Measurements from ENCODE around the gene G3BP2.

G3BP2 gene

DNA sequence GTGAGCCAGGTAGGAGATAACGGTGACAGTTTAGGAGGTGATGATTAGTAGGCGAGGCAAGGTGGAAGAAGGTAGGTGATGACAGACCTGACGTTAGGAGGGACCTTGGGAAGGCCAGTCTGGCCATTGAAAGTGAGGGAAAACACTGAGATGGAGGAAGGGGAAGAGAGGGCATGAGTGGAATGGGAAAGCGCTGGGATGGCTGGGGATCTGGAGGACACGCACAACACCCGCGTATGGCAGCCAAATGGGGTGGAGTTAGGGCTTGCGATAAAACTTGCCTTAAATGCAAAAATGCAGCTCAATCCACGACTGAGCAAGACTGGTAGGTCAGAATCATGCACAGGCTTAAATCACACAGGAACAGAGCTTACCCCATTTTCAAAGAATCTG is 42.3 kb downstream of the G3BP2 start:
- H3K4me3 ChIP-seq (ENCODE audit: low read depth, low read length): no peak overlapping the region
- DNase-seq (ENCODE audit: low read depth): no peak
- TF ChIP-seq, protein P1, sequence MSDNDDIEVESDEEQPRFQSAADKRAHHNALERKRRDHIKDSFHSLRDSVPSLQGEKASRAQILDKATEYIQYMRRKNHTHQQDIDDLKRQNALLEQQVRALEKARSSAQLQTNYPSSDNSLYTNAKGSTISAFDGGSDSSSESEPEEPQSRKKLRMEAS (IDR thresholded peaks at IDR 0.05; ENCODE audit: low read depth, low read length): no peak
- TF ChIP-seq, protein P2, sequence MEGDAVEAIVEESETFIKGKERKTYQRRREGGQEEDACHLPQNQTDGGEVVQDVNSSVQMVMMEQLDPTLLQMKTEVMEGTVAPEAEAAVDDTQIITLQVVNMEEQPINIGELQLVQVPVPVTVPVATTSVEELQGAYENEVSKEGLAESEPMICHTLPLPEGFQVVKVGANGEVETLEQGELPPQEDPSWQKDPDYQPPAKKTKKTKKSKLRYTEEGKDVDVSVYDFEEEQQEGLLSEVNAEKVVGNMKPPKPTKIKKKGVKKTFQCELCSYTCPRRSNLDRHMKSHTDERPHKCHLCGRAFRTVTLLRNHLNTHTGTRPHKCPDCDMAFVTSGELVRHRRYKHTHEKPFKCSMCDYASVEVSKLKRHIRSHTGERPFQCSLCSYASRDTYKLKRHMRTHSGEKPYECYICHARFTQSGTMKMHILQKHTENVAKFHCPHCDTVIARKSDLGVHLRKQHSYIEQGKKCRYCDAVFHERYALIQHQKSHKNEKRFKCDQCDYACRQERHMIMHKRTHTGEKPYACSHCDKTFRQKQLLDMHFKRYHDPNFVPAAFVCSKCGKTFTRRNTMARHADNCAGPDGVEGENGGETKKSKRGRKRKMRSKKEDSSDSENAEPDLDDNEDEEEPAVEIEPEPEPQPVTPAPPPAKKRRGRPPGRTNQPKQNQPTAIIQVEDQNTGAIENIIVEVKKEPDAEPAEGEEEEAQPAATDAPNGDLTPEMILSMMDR (IDR thresholded peaks at IDR 0.05; ENCODE audit: low read depth, low read length): no peak
- TF ChIP-seq POLR2A (IDR thresholded peaks at IDR 0.05; ENCODE audit: extremely low read depth, insufficient read length) (no peak), MYC (IDR thresholded peaks at IDR 0.05; ENCODE audit: low read depth, low read length) (no peak)

DNA sequence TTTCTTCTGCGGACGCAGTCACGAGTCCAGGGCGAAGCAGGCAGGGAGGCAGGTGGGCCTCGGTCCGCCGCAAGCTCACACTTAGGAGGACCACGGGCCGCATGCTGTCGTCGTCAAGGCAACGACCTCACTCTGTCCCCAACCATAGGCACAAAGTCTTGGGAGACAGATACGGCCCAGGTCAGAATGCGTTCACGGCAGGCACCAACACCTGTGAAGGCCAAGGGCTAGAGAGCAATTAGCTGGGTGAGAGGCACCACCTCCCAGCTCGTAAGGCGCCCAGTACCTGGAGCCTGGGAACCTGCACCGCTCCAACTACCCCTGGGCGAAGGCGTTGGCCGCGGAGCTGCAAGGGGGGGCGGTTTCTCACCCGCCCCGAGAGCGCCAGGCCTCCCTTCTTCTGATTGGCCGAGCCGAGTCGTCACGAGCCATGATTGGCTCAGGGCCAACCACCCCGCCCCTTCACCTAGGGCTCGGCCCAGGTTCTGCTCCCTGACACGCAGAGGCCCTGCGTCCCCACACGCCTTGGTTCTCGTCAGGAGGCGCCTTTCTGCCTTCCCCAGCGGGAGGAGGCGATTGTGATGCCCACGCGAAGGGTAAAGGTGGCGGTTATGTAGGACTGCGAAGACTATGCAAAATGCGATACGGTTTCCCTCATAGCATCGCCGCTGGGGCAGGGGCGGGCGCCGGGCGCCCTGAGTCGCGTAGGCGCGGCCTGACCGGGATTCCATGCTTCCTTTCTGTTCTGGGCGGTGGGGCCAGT is 42.9 kb downstream of the G3BP2 start, which contains the start of gene CDKL2:
CDKL2 (minus strand) TSS at position 355 of the 763 bp plus-strand sequence. CDS start 4,540 bp downstream, outside the sequence.
- H3K4me3 ChIP-seq (ENCODE audit: low read depth, low read length): no peak within 1 kb of the TSS
- DNase-seq (ENCODE audit: low read depth): no peak
- TF ChIP-seq MYC (IDR thresholded peaks at IDR 0.05; ENCODE audit: low read depth, low read length): no peak
- TF ChIP-seq, protein P1 (IDR thresholded peaks at IDR 0.05; ENCODE audit: low read depth, low read length): no peak
- TF ChIP-seq POLR2A (IDR thresholded peaks at IDR 0.05; ENCODE audit: extremely low read depth, insufficient read length): no peak
- TF ChIP-seq, protein P2 (IDR thresholded peaks at IDR 0.05; ENCODE audit: low read depth, low read length): no peak

DNA sequence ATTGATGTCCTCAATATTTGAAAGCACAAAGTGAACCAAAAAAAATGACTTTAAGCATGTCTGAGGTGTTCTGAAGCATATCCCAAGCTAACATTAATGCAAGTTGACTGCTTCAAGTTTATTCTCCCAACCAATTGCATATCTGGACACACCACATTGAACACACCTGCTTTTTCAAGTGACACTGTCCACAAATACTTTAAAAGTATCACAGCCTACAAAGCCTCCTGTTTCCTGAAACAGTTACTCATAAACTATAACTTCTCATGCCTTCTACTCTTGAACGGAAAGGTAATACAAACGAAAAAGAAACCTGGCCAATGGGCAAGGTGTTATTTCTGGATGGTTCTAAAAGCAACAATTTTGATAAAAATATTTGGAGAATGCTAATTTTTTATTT is 44.0 kb downstream of the G3BP2 start:
- DNase-seq (ENCODE audit: low read depth): no peak
- no peak overlapping the region for H3K4me3 ChIP-seq (ENCODE audit: low read depth, low read length)
- TF ChIP-seq, protein P2 (IDR thresholded peaks at IDR 0.05; ENCODE audit: low read depth, low read length): no peak
- TF ChIP-seq, protein P1 (IDR thresholded peaks at IDR 0.05; ENCODE audit: low read depth, low read length): no peak
- TF ChIP-seq POLR2A (IDR thresholded peaks at IDR 0.05; ENCODE audit: extremely low read depth, insufficient read length): no peak
- no peak for TF ChIP-seq MYC (IDR thresholded peaks at IDR 0.05; ENCODE audit: low read depth, low read length)

DNA sequence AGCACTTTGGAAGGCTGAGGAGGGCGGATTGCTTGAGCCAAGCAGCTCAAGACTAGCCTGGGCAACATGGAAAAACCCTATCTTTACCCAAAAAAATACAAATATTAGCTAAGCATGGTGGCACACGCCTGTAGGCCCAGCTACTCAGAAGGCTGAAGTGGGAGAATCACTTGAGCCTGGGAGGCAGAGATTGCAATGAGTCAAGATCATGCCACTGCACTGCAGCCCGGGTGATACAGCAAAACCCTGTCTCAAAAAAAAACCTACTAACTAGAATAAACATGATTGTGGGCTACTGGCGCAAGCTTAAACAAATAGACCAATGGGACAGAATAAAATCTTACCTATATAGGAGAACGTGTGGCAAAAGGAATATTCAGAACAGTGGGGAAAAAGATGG is 50.2 kb downstream of the G3BP2 start:
- TF ChIP-seq, protein P2 (IDR thresholded peaks at IDR 0.05; ENCODE audit: low read depth, low read length): no peak
- TF ChIP-seq POLR2A (IDR thresholded peaks at IDR 0.05; ENCODE audit: extremely low read depth, insufficient read length) (no peak), MYC (IDR thresholded peaks at IDR 0.05; ENCODE audit: low read depth, low read length) (no peak)
- TF ChIP-seq, protein P1 (IDR thresholded peaks at IDR 0.05; ENCODE audit: low read depth, low read length): no peak
- no peak overlapping the region for H3K4me3 ChIP-seq (ENCODE audit: low read depth, low read length)
- DNase-seq (ENCODE audit: low read depth): no peak

DNA sequence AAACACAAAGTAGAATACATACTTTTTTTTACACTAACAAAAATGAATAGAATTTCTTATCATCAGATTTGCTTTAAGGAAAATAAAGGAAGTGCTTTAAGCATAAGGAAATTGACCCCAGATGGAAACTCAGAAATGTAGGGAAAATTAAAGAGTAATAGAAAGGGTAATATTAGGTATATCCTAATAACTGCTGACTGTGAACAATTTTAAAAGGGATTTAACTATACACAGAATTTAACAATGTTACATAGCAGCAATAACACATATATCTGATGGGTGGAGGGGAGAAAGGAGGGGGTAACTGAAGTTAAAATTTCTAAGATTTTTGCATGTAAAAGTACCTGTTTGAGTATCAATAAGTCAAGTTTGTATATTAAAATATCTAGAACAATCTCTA is 51.5 kb downstream of the G3BP2 start:
- DNase-seq (ENCODE audit: low read depth): no peak
- no peak overlapping the region for H3K4me3 ChIP-seq (ENCODE audit: low read depth, low read length)
- TF ChIP-seq, protein P2 (IDR thresholded peaks at IDR 0.05; ENCODE audit: low read depth, low read length): no peak
- TF ChIP-seq, protein P1 (IDR thresholded peaks at IDR 0.05; ENCODE audit: low read depth, low read length): no peak
- no peak for TF ChIP-seq POLR2A (IDR thresholded peaks at IDR 0.05; ENCODE audit: extremely low read depth, insufficient read length)
- no peak for TF ChIP-seq MYC (IDR thresholded peaks at IDR 0.05; ENCODE audit: low read depth, low read length)
